Measurements from ENCODE around the gene TMEM150C. TPM values are rescaled to one million over a fixed set of nuclear protein-coding genes. Genes with fewer than 3 reads are reported as not detected.
A peak's percentile ranks its signal among the peaks of the same experiment; 100 is the strongest.

TMEM150C gene
- total RNA-seq, 1 donor from 2014 or later: 13.6 TPM

DNA sequence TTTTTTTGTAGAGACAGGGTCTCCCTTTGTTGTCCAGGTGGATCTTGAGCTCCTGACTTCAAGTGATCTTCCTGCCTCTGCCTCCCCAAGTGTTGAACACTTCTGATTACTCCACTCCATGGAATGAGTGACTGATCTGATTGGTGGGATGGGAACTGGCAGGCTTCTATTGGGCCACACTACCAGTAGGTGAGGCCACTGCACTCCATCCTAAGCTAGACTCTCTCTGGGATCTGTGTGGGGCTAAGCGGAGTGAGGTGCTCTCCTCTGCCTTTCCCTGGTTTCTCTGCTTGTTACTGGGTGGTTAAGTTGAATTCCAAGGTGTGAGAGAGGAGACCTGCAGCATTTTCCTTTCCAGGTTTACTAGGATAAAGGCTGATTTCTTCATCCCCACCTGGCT, 72.7 kb downstream of the TMEM150C start:
- no peak for TF ChIP-seq CTCF (IDR thresholded peaks at IDR 0.05; ENCODE audit: borderline replicate concordance)

DNA sequence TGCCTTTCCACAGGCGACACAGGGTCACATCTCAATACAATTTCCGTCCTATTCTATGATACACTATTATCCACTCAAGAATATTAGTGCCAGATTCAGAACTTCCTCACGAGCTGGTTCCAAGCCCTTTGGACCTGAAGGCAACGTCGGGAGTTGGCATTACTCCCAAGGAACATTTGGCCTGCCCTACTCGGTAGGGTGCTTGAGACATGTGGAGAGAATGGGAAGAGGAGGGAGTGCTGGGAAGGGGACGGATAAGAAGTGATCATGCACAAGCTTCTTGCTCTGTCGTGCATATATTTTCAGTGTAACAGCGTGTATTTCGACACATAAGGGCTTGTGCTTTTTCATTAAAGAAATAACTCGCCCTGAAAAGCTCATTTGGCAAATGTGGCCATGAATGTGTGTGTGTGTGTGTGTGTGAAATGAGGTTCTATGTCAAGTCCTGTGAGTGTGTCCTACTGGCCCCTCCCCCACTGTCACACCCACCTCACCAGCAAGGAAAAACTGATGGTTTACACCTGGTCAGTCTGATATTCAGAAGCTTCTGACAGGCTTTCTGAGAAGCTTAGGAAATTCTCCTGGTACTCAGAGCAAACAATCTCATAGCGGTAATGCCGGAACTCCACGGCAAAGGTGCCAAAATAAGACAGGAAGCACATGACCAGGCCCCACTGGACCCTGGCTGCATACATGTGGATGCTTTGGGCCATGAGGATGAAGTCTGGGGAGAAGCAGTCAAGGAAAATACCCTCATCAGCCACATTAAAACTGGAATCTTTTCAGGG, 76.6 kb downstream of the TMEM150C start:
- H3K4me1 ChIP-seq: peaks cover 7% of the 10 kb centered on the region
- H3K27me3 ChIP-seq (ENCODE audit: low read depth): no peaks in the 10 kb centered on the region
- no peak for TF ChIP-seq CTCF (IDR thresholded peaks at IDR 0.05; ENCODE audit: borderline replicate concordance)
- intact Hi-C loops (cut with micrococcal nuclease): no loop called here
- DNase-seq: peak; percentile 22
- H3K4me3 ChIP-seq: no peak overlapping the region
- no peaks in the 10 kb centered on the region for H3K36me3 ChIP-seq
- no peaks in the 10 kb centered on the region for H3K9me3 ChIP-seq (replicated peaks)
- H3K27ac ChIP-seq (replicated peaks): peak overlapping the region; percentile 32

More for the DNA sequence above, 72.7 kb downstream of the TMEM150C start:
- no peak for DNase-seq
- Histone ChIP-seq H3K27me3 (ENCODE audit: low read depth) (no peaks in the 10 kb centered on the region), H3K27ac (replicated peaks) (no peak overlapping the region), H3K9me3 (replicated peaks) (no peaks in the 10 kb centered on the region), H3K4me1 (peaks cover 7% of the 10 kb centered on the region), H3K4me3 (no peak overlapping the region), H3K36me3 (peaks cover 6% of the 10 kb centered on the region)
- intact Hi-C loops (cut with micrococcal nuclease): no loop called here

DNA sequence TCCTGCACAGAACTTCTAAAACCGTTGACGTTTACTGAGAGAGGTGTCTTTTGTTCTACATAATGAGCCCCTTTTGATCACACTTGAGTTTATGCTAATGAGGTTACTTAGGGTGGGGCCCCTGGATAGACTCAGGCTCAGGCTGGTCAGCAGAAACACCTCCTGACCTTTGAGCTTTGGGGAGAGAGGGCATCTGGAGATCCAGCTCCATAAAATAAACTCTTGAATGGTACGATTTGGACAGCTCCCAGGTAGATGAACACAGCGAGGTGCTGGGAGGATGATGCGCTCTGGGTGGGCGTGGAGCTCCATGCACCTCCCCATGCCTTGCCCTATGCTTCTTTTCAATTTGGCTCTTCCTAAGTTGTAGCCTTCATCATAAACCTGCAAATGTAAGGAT, 79.4 kb downstream of the TMEM150C start:
- intact Hi-C loops (cut with micrococcal nuclease): no loop called here
- Histone ChIP-seq H3K27ac (replicated peaks) (no peak overlapping the region), H3K4me1 (peaks cover 7% of the 10 kb centered on the region), H3K36me3 (no peaks in the 10 kb centered on the region), H3K4me3 (no peak overlapping the region), H3K9me3 (replicated peaks) (no peaks in the 10 kb centered on the region), H3K27me3 (ENCODE audit: low read depth) (no peaks in the 10 kb centered on the region)
- TF ChIP-seq CTCF (IDR thresholded peaks at IDR 0.05; ENCODE audit: borderline replicate concordance): no peak
- DNase-seq: no peak

GRCh38 chr4:82481506-82481840, 80.3 kb downstream of the TMEM150C start:
- intact Hi-C loops (cut with micrococcal nuclease): no loop called here
- H3K36me3 ChIP-seq: no peaks in the 10 kb centered on the region
- peaks cover 7% of the 10 kb centered on the region for H3K4me1 ChIP-seq
- no peak overlapping the region for H3K27ac ChIP-seq (replicated peaks)
- H3K4me3 ChIP-seq: no peak overlapping the region
- H3K9me3 ChIP-seq (replicated peaks): no peaks in the 10 kb centered on the region
- no peak for DNase-seq
- no peaks in the 10 kb centered on the region for H3K27me3 ChIP-seq (ENCODE audit: low read depth)
- TF ChIP-seq CTCF (IDR thresholded peaks at IDR 0.05; ENCODE audit: borderline replicate concordance): no peak

GRCh38 chr4:82480771-82481505, 80.8 kb downstream of the TMEM150C start:
- Histone ChIP-seq H3K27ac (replicated peaks) (no peak overlapping the region), H3K4me1 (peaks cover 7% of the 10 kb centered on the region), H3K4me3 (no peak overlapping the region), H3K27me3 (ENCODE audit: low read depth) (no peaks in the 10 kb centered on the region), H3K36me3 (no peaks in the 10 kb centered on the region), H3K9me3 (replicated peaks) (no peaks in the 10 kb centered on the region)
- intact Hi-C loops (cut with micrococcal nuclease): no loop called here
- no peak for TF ChIP-seq CTCF (IDR thresholded peaks at IDR 0.05; ENCODE audit: borderline replicate concordance)
- no peak for DNase-seq

Measured in left ventricle myocardium inferior (tissue), 1 donor.